Neural progenitor cell (in vitro differentiated cells): ENCODE data around the gene VGLL3. TPM values are rescaled to one million over a fixed set of nuclear protein-coding genes. Genes with fewer than 3 reads are reported as not detected.

ENCODE experiments used
- DNase-seq: peaks from one replicate; pipeline ENCODE4 v3.0.0-alpha.2; 2016; ENCODE audit warnings: low spot score
- H2AFZ ChIP-seq: fragments of 200-600 bp; sonication (generic); replicated peaks from 2 replicates; pipeline ENCODE4 v1.6.1; 2016; ENCODE audit warnings: antibody characterized with exemption
- H3F3A ChIP-seq: fragments of 200-600 bp; sonication (generic); 2 replicates; pipeline ENCODE4 v1.6.1; 2016; ENCODE audit warnings: antibody characterized with exemption, low read depth
- H3K27ac ChIP-seq: fragments of 200-600 bp; sonication (generic); 2 replicates; pipeline ENCODE4 v1.5.1; 2016; ENCODE audit warnings: mild to moderate bottlenecking
- H3K27me3 ChIP-seq: fragments of 200-600 bp; sonication (generic); 2 replicates; pipeline ENCODE4 v1.6.1; 2016; ENCODE audit warnings: mild to moderate bottlenecking, moderate library complexity
- H3K36me3 ChIP-seq: fragments of 200-600 bp; sonication (generic); 2 replicates; pipeline ENCODE4 v1.5.1; 2016
- H3K4me1 ChIP-seq: fragments of 200-600 bp; sonication (generic); 2 replicates; pipeline ENCODE4 v1.6.1; 2016; ENCODE audit warnings: mixed run types
- H3K4me2 ChIP-seq: fragments of 200-600 bp; sonication (generic); 2 replicates; pipeline ENCODE4 v1.6.1; 2016
- H3K4me3 ChIP-seq: fragments of 200-600 bp; sonication (generic); 2 replicates; pipeline ENCODE4 v1.5.1; 2016
- H3K79me2 ChIP-seq: fragments of 200-600 bp; sonication (generic); 2 replicates; pipeline ENCODE4 v1.6.1; 2016; ENCODE audit warnings: low read depth
- H3K9ac ChIP-seq: fragments of 200-600 bp; sonication (generic); 2 replicates; pipeline ENCODE4 v1.6.1; 2016
- H3K9me3 ChIP-seq: fragments of 200-600 bp; sonication (generic); 2 replicates; pipeline ENCODE4 v1.5.1; 2016; ENCODE audit warnings: low read depth
- H4K20me1 ChIP-seq: fragments of 200-600 bp; sonication (generic); 2 replicates; pipeline ENCODE4 v1.6.1; 2016; ENCODE audit warnings: low read depth
- H3K27ac Mint-ChIP-seq: 3 replicates; pipeline ENCODE4 v1.8.0; 2021; ENCODE audit warnings: mixed read lengths
- H3K27me3 Mint-ChIP-seq: 2 replicates; pipeline ENCODE4 v1.8.0; 2022; ENCODE audit warnings: low read depth, mild to moderate bottlenecking, inconsistent platforms, moderate library complexity, mixed read lengths; ENCODE audit not compliant: insufficient read depth
- H3K36me3 Mint-ChIP-seq: 3 replicates; pipeline ENCODE4 v1.8.0; 2021; ENCODE audit warnings: mixed read lengths
- H3K4me1 Mint-ChIP-seq: 3 replicates; pipeline ENCODE4 v1.8.0; 2021; ENCODE audit warnings: mixed read lengths
- H3K4me3 Mint-ChIP-seq: 3 replicates; pipeline ENCODE4 v1.8.0; 2021; ENCODE audit warnings: mild to moderate bottlenecking, moderate library complexity, mixed read lengths
- H3K9me3 Mint-ChIP-seq: 3 replicates; pipeline ENCODE4 v1.8.0; 2020; ENCODE audit warnings: mixed read lengths
- CTCF ChIP-seq: fragments of 200-600 bp; sonication (generic); IDR thresholded peaks from 2 replicates; pipeline ENCODE4 v1.5.1; 2017; ENCODE audit warnings: antibody characterized with exemption, mild to moderate bottlenecking
- EZH2 ChIP-seq: fragments of 200-600 bp; sonication (generic); IDR thresholded peaks from 2 replicates; pipeline ENCODE4 v1.6.1; 2017; ENCODE audit warnings: antibody characterized with exemption, mild to moderate bottlenecking, moderate library complexity
- EZH2phosphoT487 ChIP-seq: fragments of 200-600 bp; sonication (generic); IDR thresholded peaks from 2 replicates; pipeline ENCODE4 v1.6.1; 2017; ENCODE audit warnings: antibody characterized with exemption
- total RNA-seq: library from RNA; depleted of rRNA; stranded (reverse); fragments of >200 nt; gene quantifications from 2 replicates; pipeline ENCODE4 v1.2.3, GENCODE V29; 2015; ENCODE audit warnings: low replicate concordance

Gene VGLL3
- total RNA-seq, 1 donor from 2014 or later = 1.8 TPM

- Mint-ChIP-seq H3K27ac (no peak overlapping the region), H3K36me3 (no peaks in the 10 kb centered on the region), H3K4me1 (peaks cover 7% of the 10 kb centered on the region), H3K9me3 (no peaks in the 10 kb centered on the region), H3K4me3 (no peak overlapping the region), H3K27me3 (peaks cover 7% of the 10 kb centered on the region)
- Histone ChIP-seq H3K4me2 (no peak overlapping the region), H3K4me1 (peaks cover 8% of the 10 kb centered on the region), H3K36me3 (no peaks in the 10 kb centered on the region), H3K27me3 (peaks cover 19% of the 10 kb centered on the region), H2AFZ (no peak overlapping the region), H4K20me1 (no peaks in the 10 kb centered on the region), H3K9ac (no peak overlapping the region), H3K4me3 (no peak overlapping the region), H3F3A (peaks cover 5% of the 10 kb centered on the region), H3K79me2 (no peaks in the 10 kb centered on the region), H3K9me3 (no peaks in the 10 kb centered on the region), H3K27ac (no peak overlapping the region)
- no peak for DNase-seq
- TF ChIP-seq EZH2phosphoT487 = no peak
- TF ChIP-seq EZH2 = no peak
Measured at GRCh38 chr3:86987421-86987715, 3.6 kb downstream of the VGLL3 start.

GRCh38 chr3:86986671-86987420 is 4.1 kb downstream of the VGLL3 start:
- H3K27ac ChIP-seq = no peak overlapping the region
- no peaks in the 10 kb centered on the region for H3K36me3 Mint-ChIP-seq
- H3K9me3 Mint-ChIP-seq = no peaks in the 10 kb centered on the region
- H3K36me3 ChIP-seq = no peaks in the 10 kb centered on the region
- TF ChIP-seq EZH2 (no peak), CTCF (no peak), EZH2phosphoT487 (no peak)
- H3K79me2 ChIP-seq = no peaks in the 10 kb centered on the region
- H3K9ac ChIP-seq = no peak overlapping the region
- H3K27me3 ChIP-seq = peaks cover 19% of the 10 kb centered on the region
- no peak overlapping the region for H2AFZ ChIP-seq
- no peak overlapping the region for H3K4me3 ChIP-seq
- H4K20me1 ChIP-seq = no peaks in the 10 kb centered on the region
- peaks cover 8% of the 10 kb centered on the region for H3K4me1 ChIP-seq
- no peak overlapping the region for H3K4me2 ChIP-seq
- no peak overlapping the region for H3K4me3 Mint-ChIP-seq
- no peak for DNase-seq
- H3K27me3 Mint-ChIP-seq = peaks cover 7% of the 10 kb centered on the region
- no peaks in the 10 kb centered on the region for H3K9me3 ChIP-seq
- H3K4me1 Mint-ChIP-seq = peaks cover 7% of the 10 kb centered on the region
- H3F3A ChIP-seq = peaks cover 5% of the 10 kb centered on the region
- no peak overlapping the region for H3K27ac Mint-ChIP-seq

- Histone ChIP-seq H3K27me3 (peaks cover 17% of the 10 kb centered on the region), H3K9ac (no peak overlapping the region), H2AFZ (no peak overlapping the region), H3K36me3 (no peaks in the 10 kb centered on the region), H3K27ac (no peak overlapping the region), H3K4me3 (no peak overlapping the region), H3K4me1 (peaks cover 7% of the 10 kb centered on the region), H3K9me3 (no peaks in the 10 kb centered on the region), H3K79me2 (no peaks in the 10 kb centered on the region), H3F3A (no peaks in the 10 kb centered on the region), H3K4me2 (no peak overlapping the region), H4K20me1 (no peaks in the 10 kb centered on the region)
- H3K9me3 Mint-ChIP-seq = no peaks in the 10 kb centered on the region
- no peak overlapping the region for H3K4me3 Mint-ChIP-seq
- H3K27me3 Mint-ChIP-seq = peaks cover 7% of the 10 kb centered on the region
- no peaks in the 10 kb centered on the region for H3K36me3 Mint-ChIP-seq
- DNase-seq = no peak
- TF ChIP-seq EZH2 = no peak
- no peak for TF ChIP-seq EZH2phosphoT487
- TF ChIP-seq CTCF = no peak
- H3K4me1 Mint-ChIP-seq = peaks cover 7% of the 10 kb centered on the region
- H3K27ac Mint-ChIP-seq = no peak overlapping the region
Measured at GRCh38 chr3:86985181-86985826, 5.6 kb downstream of the VGLL3 start.

- H3K27me3 ChIP-seq = peaks cover 7% of the 10 kb centered on the region
- Mint-ChIP-seq H3K9me3 (no peaks in the 10 kb centered on the region), H3K27ac (no peak overlapping the region), H3K4me3 (no peak overlapping the region), H3K36me3 (no peaks in the 10 kb centered on the region), H3K4me1 (no peaks in the 10 kb centered on the region), H3K27me3 (no peaks in the 10 kb centered on the region)
- H3K36me3 ChIP-seq = no peaks in the 10 kb centered on the region
- no peaks in the 10 kb centered on the region for H3K4me1 ChIP-seq
- no peak overlapping the region for H3K4me3 ChIP-seq
- no peaks in the 10 kb centered on the region for H3K9me3 ChIP-seq
- H3K79me2 ChIP-seq = no peaks in the 10 kb centered on the region
- H3F3A ChIP-seq = no peaks in the 10 kb centered on the region
- H4K20me1 ChIP-seq = no peaks in the 10 kb centered on the region
- H3K4me2 ChIP-seq = no peak overlapping the region
- no peak overlapping the region for H3K9ac ChIP-seq
- H3K27ac ChIP-seq = no peak overlapping the region
- DNase-seq = no peak
- TF ChIP-seq EZH2phosphoT487 (no peak), EZH2 (no peak), CTCF (no peak)
- H2AFZ ChIP-seq = no peak overlapping the region
Measured at GRCh38 chr3:86984271-86984670, 6.7 kb downstream of the VGLL3 start.
